ENCODE results near the gene DNAJC27.
"Not testable (repeated sequence)": the region's sequence is repeated elsewhere in the genome, so short reads cannot be mapped to it uniquely, and the experiment has no call there.

The DNAJC27 gene

GRCh38 chr2:24971536-24972314 is at the start of gene DNAJC27:
Gene DNAJC27 (minus strand): TSS chr2:24971955. CDS start chr2:24971904, 51 bp downstream.
- DNase-seq = peak; percentile 97

- no peak for DNase-seq
Measured at GRCh38 chr2:25018681-25019080, 46.9 kb upstream of the DNAJC27 start.

GRCh38 chr2:25014631-25015030 is 42.9 kb upstream of the DNAJC27 start:
- DNase-seq = no peak

GRCh38 chr2:25011342-25011741 is 39.6 kb upstream of the DNAJC27 start:
- not testable (repeated sequence) for DNase-seq

- no peak for DNase-seq
Measured at GRCh38 chr2:25009954-25010353, 38.2 kb upstream of the DNAJC27 start.

- no peak for DNase-seq
Measured at GRCh38 chr2:25002066-25002465, 30.3 kb upstream of the DNAJC27 start.

- DNase-seq = no peak
Measured at GRCh38 chr2:25001325-25001637, 29.5 kb upstream of the DNAJC27 start.

- no peak for DNase-seq
Measured at GRCh38 chr2:25000503-25001324, 29.0 kb upstream of the DNAJC27 start.

- DNase-seq = no peak
Measured at GRCh38 chr2:25000036-25000435, 28.3 kb upstream of the DNAJC27 start.

- DNase-seq = not testable (repeated sequence)
Measured at GRCh38 chr2:24999097-24999496, 27.3 kb upstream of the DNAJC27 start.

GRCh38 chr2:24994146-24994724 is 22.5 kb upstream of the DNAJC27 start:
- DNase-seq = no peak

GRCh38 chr2:24993406-24994145 is 21.8 kb upstream of the DNAJC27 start:
- DNase-seq = no peak

GRCh38 chr2:24986372-24986771 is 14.6 kb upstream of the DNAJC27 start:
- no peak for DNase-seq

GRCh38 chr2:24985511-24985910 is 13.8 kb upstream of the DNAJC27 start:
- no peak for DNase-seq

GRCh38 chr2:24984912-24985311 is 13.2 kb upstream of the DNAJC27 start:
- DNase-seq = no peak

- DNase-seq = no peak
Measured at GRCh38 chr2:24981411-24982136, 9.8 kb upstream of the DNAJC27 start.

GRCh38 chr2:24978661-24979060 is 6.9 kb upstream of the DNAJC27 start:
- DNase-seq = no peak

- no peak for DNase-seq
Measured at GRCh38 chr2:24977631-24978030, 5.9 kb upstream of the DNAJC27 start.

GRCh38 chr2:24973812-24974211 is 2.1 kb upstream of the DNAJC27 start:
- DNase-seq = no peak

GRCh38 chr2:24972315-24972961 is 683 bp upstream of the DNAJC27 start:
- peak; percentile 34 for DNase-seq

GRCh38 chr2:24971286-24971535 is 544 bp downstream of the DNAJC27 start:
- no peak for DNase-seq

Data from activated CD4-positive, alpha-beta T cell treated with anti-CD3 and anti-CD28 coated beads, Interleukin-2, amount 50 U/mL, for 1 hour (primary cell).